OCI-LY7 (cell line): Measurements from ENCODE around the gene CGNL1. TPM values are rescaled to one million over a fixed set of nuclear protein-coding genes. Genes with fewer than 3 reads are reported as not detected.
A peak's percentile ranks its signal among the peaks of the same experiment; 100 is the strongest.

Experiments
- BruUV-seq: library from RNA; stranded (reverse); fragments of 400-500 nt; replicated peaks from 2 replicates; lab custom pipeline; 2021; lab: Mats Ljungman, UMichigan
- CTCF ChIA-PET: fragments of 300-600 bp; sonication (Branson Sonifier 250); formaldehyde crosslinking; loops from one replicate; lab custom pipeline; 2022; ENCODE audit warnings: antibody characterized with exemption; ENCODE audit not compliant: unreplicated experiment; lab: Charles Lee
- POLR2A ChIA-PET: fragments of 300-600 bp; sonication (Branson Sonifier 250); formaldehyde crosslinking; loops from one replicate; lab custom pipeline; 2022; ENCODE audit warnings: antibody characterized with exemption; lab: Charles Lee
- DNase-seq: peaks from one replicate; pipeline ENCODE4 v3.0.0-alpha.2; 2015; ENCODE audit warnings: low spot score
- H2AFZ ChIP-seq: fragments of 200-600 bp; sonication (generic), shearing (Covaris generic); 2 replicates; pipeline ENCODE4 v1.6.1; 2014; ENCODE audit warnings: mild to moderate bottlenecking, antibody characterized with exemption, low read length, moderate library complexity
- H3K27ac ChIP-seq: fragments of 200-600 bp; sonication (generic); 2 replicates; pipeline ENCODE4 v1.5.1; 2014; ENCODE audit warnings: mixed run types, low read depth, mild to moderate bottlenecking, moderate library complexity, low read length, inconsistent platforms; ENCODE audit not compliant: poor library complexity, severe bottlenecking
- H3K36me3 ChIP-seq: fragments of 200-600 bp; sonication (generic); 2 replicates; pipeline ENCODE4 v1.6.1; 2014; ENCODE audit warnings: mild to moderate bottlenecking, antibody characterized with exemption, low read length, moderate library complexity, mixed read lengths; ENCODE audit not compliant: insufficient read depth
- H3K4me1 ChIP-seq: fragments of 200-600 bp; sonication (generic); 2 replicates; pipeline ENCODE4 v1.5.1; 2014; ENCODE audit warnings: mild to moderate bottlenecking, low read length; ENCODE audit not compliant: insufficient read depth, poor library complexity, severe bottlenecking
- H3K4me2 ChIP-seq: fragments of 200-600 bp; sonication (generic); 2 replicates; pipeline ENCODE4 v1.6.1; 2014; ENCODE audit warnings: mild to moderate bottlenecking, low read length
- H3K4me3 ChIP-seq: fragments of 200-600 bp; sonication (generic); 2 replicates; pipeline ENCODE4 v1.5.1; 2014; ENCODE audit warnings: mild to moderate bottlenecking, low read depth, low read length; ENCODE audit not compliant: poor library complexity, severe bottlenecking
- H3K79me2 ChIP-seq: fragments of 200-600 bp; sonication (generic); 2 replicates; pipeline ENCODE4 v1.6.1; 2016; ENCODE audit warnings: low read depth, mild to moderate bottlenecking, low read length, moderate library complexity, mixed read lengths; ENCODE audit not compliant: insufficient read depth
- H3K9me2 ChIP-seq: fragments of 200-600 bp; sonication (generic); 2 replicates; pipeline ENCODE4 v1.6.1; 2016; ENCODE audit warnings: mild to moderate bottlenecking, low read length, mixed read lengths; ENCODE audit not compliant: insufficient read depth
- H3K9me3 ChIP-seq: fragments of 200-600 bp; sonication (generic); 2 replicates; pipeline ENCODE4 v1.6.1; 2014; ENCODE audit warnings: mild to moderate bottlenecking, mixed run types, low read length, mixed read lengths
- H4K20me1 ChIP-seq: fragments of 200-600 bp; sonication (generic); 2 replicates; pipeline ENCODE4 v1.6.1; 2014; ENCODE audit warnings: mild to moderate bottlenecking, antibody characterized with exemption, low read length, moderate library complexity, mixed read lengths; ENCODE audit not compliant: insufficient read depth
- CTCF ChIP-seq: fragments of 200-600 bp; sonication (generic); conservative IDR thresholded peaks from 2 replicates; pipeline ENCODE4 v1.5.1; 2014; ENCODE audit warnings: mild to moderate bottlenecking, antibody characterized with exemption, low read length, moderate library complexity, mixed read lengths
- EZH2phosphoT487 ChIP-seq: fragments of 200-600 bp; sonication (generic); IDR thresholded peaks from 2 replicates; pipeline ENCODE4 v1.6.1; 2018; ENCODE audit warnings: low read depth, borderline replicate concordance, mild to moderate bottlenecking, mixed run types, antibody characterized with exemption, low read length, moderate library complexity, mixed read lengths
- intact Hi-C: fragments of 100-400 bp; cut with micrococcal nuclease; formaldehyde crosslinking; loops from one replicate; pipeline ENCODE4 v1.10.0; 2022; ENCODE audit not compliant: unreplicated experiment
- total RNA-seq, 2 experiments: library from RNA; depleted of rRNA in 1 of 2; stranded (reverse); fragments of >200 nt in 1 of 2; shearing (Covaris generic) in 1 of 2; gene quantifications; 2 replicates each; pipeline ENCODE4 v1.2.3, GENCODE V29; 2014 to 2022

Gene CGNL1
- total RNA-seq, 2 experiments from 2014 or later, result 0.04 TPM; not detected in 1

DNA sequence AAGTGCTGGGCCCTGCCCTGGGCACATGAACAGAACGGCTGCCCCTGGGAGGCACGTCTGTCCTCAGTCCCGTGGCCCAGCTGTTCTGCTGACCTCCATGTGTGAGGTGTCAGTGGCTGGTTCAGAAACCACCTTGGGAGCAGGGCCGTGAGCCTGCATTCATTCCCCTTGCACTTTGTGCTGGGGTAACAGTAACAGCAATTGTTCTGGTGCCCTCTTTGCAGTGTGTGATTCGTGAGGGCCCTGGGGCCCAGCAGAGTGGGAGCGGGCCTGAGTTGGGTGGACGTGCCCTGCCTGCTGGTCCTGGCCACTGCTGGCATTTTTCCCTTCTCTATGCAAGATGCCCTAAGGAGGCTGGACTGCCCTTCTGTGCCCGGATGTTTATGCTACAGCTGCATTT lies 165.0 kb downstream of the CGNL1 start:
- no peak overlapping the region for H3K4me2 ChIP-seq
- TF ChIP-seq CTCF, result no peak
- TF ChIP-seq EZH2phosphoT487, result no peak
- H3K27ac ChIP-seq, result no peak overlapping the region
- no peak overlapping the region for H2AFZ ChIP-seq
- H3K79me2 ChIP-seq, result no peaks in the 10 kb centered on the region
- no peaks in the 10 kb centered on the region for H3K4me1 ChIP-seq
- no peaks in the 10 kb centered on the region for H3K36me3 ChIP-seq
- ChIA-PET CTCF (interaction anchor here (0.7 kb wide), 1 partner anchor 1008 kb away, joined by 3 read pairs; no protein-coding TSS in a partner anchor), POLR2A (no interaction called here)
- no peaks in the 10 kb centered on the region for H3K9me2 ChIP-seq
- no peaks in the 10 kb centered on the region for H3K9me3 ChIP-seq
- BruUV-seq, result no TSS peak
- H4K20me1 ChIP-seq, result no peaks in the 10 kb centered on the region
- intact Hi-C loops, result loop anchor here (5.0 kb wide), 1 partner anchor 199 kb away; no protein-coding TSS in a partner anchor
- H3K4me3 ChIP-seq, result no peak overlapping the region
- DNase-seq, result no peak

DNA sequence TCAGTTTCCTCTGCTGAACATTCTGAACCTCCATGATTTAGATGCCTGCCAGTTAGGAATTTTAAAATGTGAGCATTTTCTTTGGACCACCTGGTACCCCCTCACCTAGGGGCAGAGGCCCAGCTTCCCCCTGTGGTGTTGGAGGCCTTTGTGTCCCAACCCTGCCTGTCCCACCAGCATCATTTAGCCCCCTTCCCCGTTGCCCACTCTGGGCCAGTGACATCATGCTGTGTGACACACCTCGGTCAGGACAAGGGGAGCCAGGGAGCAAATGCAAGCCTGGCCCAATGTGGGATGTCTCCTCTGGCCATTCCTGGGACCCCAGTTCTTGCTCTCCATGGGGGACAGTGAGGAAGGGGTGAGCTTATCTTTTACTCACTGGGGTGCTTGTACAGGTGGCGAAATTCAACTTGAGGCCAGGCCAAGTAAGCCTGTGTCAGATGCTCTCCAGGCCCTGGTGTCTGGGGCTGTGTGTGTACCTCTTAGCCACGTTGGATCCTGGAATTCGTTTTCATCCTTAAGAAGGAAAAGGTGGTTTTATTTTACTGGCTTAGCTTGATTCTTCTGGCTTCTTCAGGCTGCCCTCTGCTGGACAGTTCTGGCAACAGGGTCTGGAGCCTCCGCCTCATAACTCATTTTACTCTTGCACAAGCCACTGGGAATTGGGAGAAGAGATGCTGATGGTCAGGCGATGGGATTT lies 165.7 kb downstream of the CGNL1 start:
- ChIA-PET POLR2A (interaction anchor here (0.6 kb wide), 1 partner anchor 621 kb away, joined by 4 read pairs; no protein-coding TSS in a partner anchor), CTCF (interaction anchor here (0.7 kb wide), 1 partner anchor 1009 kb away, joined by 3 read pairs; no protein-coding TSS in a partner anchor)
- no TSS peak for BruUV-seq
- no peaks in the 10 kb centered on the region for H3K79me2 ChIP-seq
- H3K4me1 ChIP-seq, result no peaks in the 10 kb centered on the region
- H3K27ac ChIP-seq, result no peak overlapping the region
- no peak overlapping the region for H3K4me3 ChIP-seq
- H3K9me2 ChIP-seq, result no peaks in the 10 kb centered on the region
- H3K36me3 ChIP-seq, result no peaks in the 10 kb centered on the region
- no peak overlapping the region for H2AFZ ChIP-seq
- H3K9me3 ChIP-seq, result no peaks in the 10 kb centered on the region
- intact Hi-C loops, result loop anchor here (5.0 kb wide), 1 partner anchor 200 kb away; no protein-coding TSS in a partner anchor
- no peaks in the 10 kb centered on the region for H4K20me1 ChIP-seq
- TF ChIP-seq CTCF, result peak; percentile 84
- no peak for TF ChIP-seq EZH2phosphoT487
- no peak overlapping the region for H3K4me2 ChIP-seq
- DNase-seq, result peak; percentile 42

GRCh38 chr15:57542505-57542817 lies 166.2 kb downstream of the CGNL1 start:
- Histone ChIP-seq H4K20me1 (no peaks in the 10 kb centered on the region), H3K36me3 (no peaks in the 10 kb centered on the region), H3K79me2 (no peaks in the 10 kb centered on the region), H3K4me1 (no peaks in the 10 kb centered on the region), H3K9me2 (no peaks in the 10 kb centered on the region), H3K4me3 (no peak overlapping the region), H3K4me2 (no peak overlapping the region), H3K9me3 (no peaks in the 10 kb centered on the region), H3K27ac (no peak overlapping the region), H2AFZ (no peak overlapping the region)
- ChIA-PET CTCF (no interaction called here), POLR2A (interaction anchor here (0.6 kb wide), 1 partner anchor 621 kb away, joined by 4 read pairs; no protein-coding TSS in a partner anchor)
- BruUV-seq, result no TSS peak
- intact Hi-C loops, result loop anchor here (5.0 kb wide), 1 partner anchor 200 kb away; no protein-coding TSS in a partner anchor
- TF ChIP-seq EZH2phosphoT487 (no peak), CTCF (peak; percentile 66; the same call in 1 of the 2 replicates)
- no peak for DNase-seq
